ENCODE measurements around the gene ACTR3. TPM values are rescaled to one million over a fixed set of nuclear protein-coding genes. Genes with fewer than 3 reads are reported as not detected.

Gene ACTR3
- total RNA-seq, 1 donor, result 315 TPM

DNA sequence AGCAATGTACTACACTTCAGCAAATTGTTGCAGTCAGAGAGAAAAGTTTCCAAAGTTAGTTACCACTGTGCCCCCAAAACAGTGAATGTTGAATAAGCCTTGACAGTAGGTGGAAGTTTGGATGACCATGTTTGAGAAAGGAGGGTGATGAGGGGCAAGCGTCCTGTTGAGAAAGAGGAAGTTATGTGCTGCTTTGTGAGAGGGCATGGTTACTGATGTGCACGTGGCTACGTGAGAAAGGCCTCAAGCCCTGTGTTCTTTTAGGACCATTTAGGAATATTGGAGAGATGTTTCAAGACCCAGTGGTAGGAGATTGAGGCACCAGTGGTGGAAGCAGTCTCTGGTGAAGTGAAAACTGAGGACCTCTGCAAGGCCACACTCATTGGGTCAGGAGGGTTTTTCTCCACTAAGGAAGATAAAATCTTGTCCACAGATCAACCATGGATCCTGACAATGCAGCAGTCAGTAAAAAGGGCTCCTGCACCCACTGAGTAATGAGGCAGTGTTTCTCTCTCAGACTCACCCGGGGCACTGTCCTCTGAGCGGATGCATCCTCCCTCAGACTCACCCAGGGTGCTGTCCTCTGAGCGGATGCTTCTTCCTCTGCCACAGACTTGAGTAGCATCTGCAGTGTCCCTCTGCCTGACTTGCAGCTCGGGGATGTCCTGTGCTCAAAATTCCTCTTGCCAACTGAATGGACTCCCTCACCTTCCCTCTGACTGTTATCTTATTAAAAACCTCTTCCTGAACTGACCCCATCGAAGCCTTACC lies 34.7 kb upstream of the ACTR3 start:
- TF ChIP-seq, protein P1, sequence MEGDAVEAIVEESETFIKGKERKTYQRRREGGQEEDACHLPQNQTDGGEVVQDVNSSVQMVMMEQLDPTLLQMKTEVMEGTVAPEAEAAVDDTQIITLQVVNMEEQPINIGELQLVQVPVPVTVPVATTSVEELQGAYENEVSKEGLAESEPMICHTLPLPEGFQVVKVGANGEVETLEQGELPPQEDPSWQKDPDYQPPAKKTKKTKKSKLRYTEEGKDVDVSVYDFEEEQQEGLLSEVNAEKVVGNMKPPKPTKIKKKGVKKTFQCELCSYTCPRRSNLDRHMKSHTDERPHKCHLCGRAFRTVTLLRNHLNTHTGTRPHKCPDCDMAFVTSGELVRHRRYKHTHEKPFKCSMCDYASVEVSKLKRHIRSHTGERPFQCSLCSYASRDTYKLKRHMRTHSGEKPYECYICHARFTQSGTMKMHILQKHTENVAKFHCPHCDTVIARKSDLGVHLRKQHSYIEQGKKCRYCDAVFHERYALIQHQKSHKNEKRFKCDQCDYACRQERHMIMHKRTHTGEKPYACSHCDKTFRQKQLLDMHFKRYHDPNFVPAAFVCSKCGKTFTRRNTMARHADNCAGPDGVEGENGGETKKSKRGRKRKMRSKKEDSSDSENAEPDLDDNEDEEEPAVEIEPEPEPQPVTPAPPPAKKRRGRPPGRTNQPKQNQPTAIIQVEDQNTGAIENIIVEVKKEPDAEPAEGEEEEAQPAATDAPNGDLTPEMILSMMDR (IDR thresholded peaks at IDR 0.05; ENCODE audit: extremely low read depth, low read depth, low read length), result no peak
- no peaks in the 10 kb centered on the region for H3K79me2 ChIP-seq (ENCODE audit: insufficient read depth, low read length)

DNA sequence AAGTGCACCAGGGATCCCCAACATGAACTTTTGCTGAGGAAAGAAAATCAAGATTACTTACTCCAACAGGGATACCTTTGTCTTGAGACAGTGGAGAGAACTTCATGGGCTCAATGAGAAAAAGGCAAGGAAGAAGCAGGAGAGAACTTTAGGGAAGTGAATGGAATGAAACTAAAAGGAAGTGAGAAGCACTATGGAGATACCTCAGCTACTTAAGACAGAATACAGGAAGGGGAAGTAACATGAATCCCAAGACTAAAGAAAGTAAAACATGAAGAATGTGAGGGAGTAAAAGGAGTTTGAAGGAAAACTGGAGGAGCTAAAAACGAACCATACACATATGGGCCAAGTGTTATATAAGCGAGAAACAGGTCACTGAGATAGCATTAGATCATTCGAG lies 32.4 kb upstream of the ACTR3 start:
- Histone ChIP-seq H3K27ac (ENCODE audit: low read depth, low read length) (no peak overlapping the region), H3K36me3 (ENCODE audit: insufficient read depth, low read length) (no peaks in the 10 kb centered on the region), H4K20me1 (ENCODE audit: insufficient read depth, low read length) (no peaks in the 10 kb centered on the region), H3K79me2 (ENCODE audit: insufficient read depth, low read length) (no peaks in the 10 kb centered on the region), H3K4me3 (ENCODE audit: insufficient read depth, low read length) (no peak overlapping the region), H3K4me1 (ENCODE audit: insufficient read depth, low read length) (peaks cover 18% of the 10 kb centered on the region), H3K9me3 (ENCODE audit: low read depth, low read length) (no peaks in the 10 kb centered on the region), H3K27me3 (ENCODE audit: insufficient read depth, low read length) (no peaks in the 10 kb centered on the region), H2AFZ (ENCODE audit: low read length) (no peak overlapping the region), H3K4me2 (ENCODE audit: insufficient read depth, low read length) (no peak overlapping the region)
- DNase-seq (ENCODE audit: insufficient read length, low spot score, missing footprints), result no peak
- TF ChIP-seq, protein P1 (IDR thresholded peaks at IDR 0.05; ENCODE audit: extremely low read depth, low read depth, low read length), result no peak

More for the DNA sequence above, 34.7 kb upstream of the ACTR3 start:
- Histone ChIP-seq H3K27me3 (ENCODE audit: insufficient read depth, low read length) (no peaks in the 10 kb centered on the region), H3K9me3 (ENCODE audit: low read depth, low read length) (no peaks in the 10 kb centered on the region), H3K4me1 (ENCODE audit: insufficient read depth, low read length) (peaks cover 18% of the 10 kb centered on the region), H2AFZ (ENCODE audit: low read length) (no peak overlapping the region), H4K20me1 (ENCODE audit: insufficient read depth, low read length) (no peaks in the 10 kb centered on the region), H3K4me3 (ENCODE audit: insufficient read depth, low read length) (no peak overlapping the region), H3K27ac (ENCODE audit: low read depth, low read length) (no peak overlapping the region), H3K4me2 (ENCODE audit: insufficient read depth, low read length) (no peak overlapping the region), H3K36me3 (ENCODE audit: insufficient read depth, low read length) (no peaks in the 10 kb centered on the region)
- DNase-seq (ENCODE audit: insufficient read length, low spot score, missing footprints), result no peak

DNA sequence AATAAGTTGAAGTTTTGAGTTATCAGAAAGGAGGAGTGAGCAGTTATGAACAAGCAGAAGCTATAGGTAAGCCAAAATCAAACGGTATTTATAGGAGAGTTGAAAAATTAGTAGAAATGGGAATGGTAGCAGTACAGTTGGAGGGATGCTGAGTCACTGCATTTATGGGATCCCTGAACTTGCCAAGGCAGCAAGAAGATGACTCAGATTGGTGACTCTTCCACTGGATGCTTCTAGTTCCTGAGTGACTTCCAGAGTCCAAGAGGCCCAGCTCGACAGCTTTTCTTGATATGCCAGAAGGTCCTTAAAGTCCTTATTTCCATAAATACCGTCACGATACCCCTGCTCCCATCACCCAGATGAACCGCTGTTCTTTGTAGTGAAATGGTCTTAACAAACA lies 31.1 kb upstream of the ACTR3 start:
- peak overlapping the region; percentile 5 for H3K4me3 ChIP-seq (ENCODE audit: insufficient read depth, low read length)
- no peaks in the 10 kb centered on the region for H3K79me2 ChIP-seq (ENCODE audit: insufficient read depth, low read length)
- TF ChIP-seq, protein P1 (IDR thresholded peaks at IDR 0.05; ENCODE audit: extremely low read depth, low read depth, low read length), result no peak
- no peaks in the 10 kb centered on the region for H3K27me3 ChIP-seq (ENCODE audit: insufficient read depth, low read length)
- peak; percentile 85 for DNase-seq (ENCODE audit: insufficient read length, low spot score, missing footprints)
- H3K36me3 ChIP-seq (ENCODE audit: insufficient read depth, low read length), result no peaks in the 10 kb centered on the region
- H3K27ac ChIP-seq (ENCODE audit: low read depth, low read length), result peak overlapping the region; percentile 88
- H3K4me1 ChIP-seq (ENCODE audit: insufficient read depth, low read length), result peaks cover 18% of the 10 kb centered on the region
- H3K4me2 ChIP-seq (ENCODE audit: insufficient read depth, low read length), result peak overlapping the region; percentile 59
- H2AFZ ChIP-seq (ENCODE audit: low read length), result peak overlapping the region; percentile 58
- no peaks in the 10 kb centered on the region for H3K9me3 ChIP-seq (ENCODE audit: low read depth, low read length)
- no peaks in the 10 kb centered on the region for H4K20me1 ChIP-seq (ENCODE audit: insufficient read depth, low read length)

DNA sequence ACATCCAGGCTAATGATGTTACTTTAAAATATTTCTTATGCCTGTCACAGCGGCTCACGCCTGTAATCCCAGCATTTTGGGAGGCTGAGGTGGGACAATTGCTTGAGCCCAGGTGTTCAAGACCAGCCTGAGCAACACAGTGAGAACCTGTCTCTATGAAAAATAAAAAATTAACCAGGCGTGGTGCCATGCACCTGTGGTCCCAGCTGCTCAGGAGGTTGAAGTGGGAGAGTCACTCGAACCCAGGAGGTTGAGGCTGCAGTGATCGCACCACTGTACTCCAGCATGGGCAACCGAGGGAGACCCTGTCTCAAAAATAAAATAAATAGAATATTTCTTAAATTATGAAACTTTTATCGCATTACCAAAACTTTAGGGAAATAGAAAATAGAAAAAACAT lies 28.1 kb upstream of the ACTR3 start:
- TF ChIP-seq, protein P1 (IDR thresholded peaks at IDR 0.05; ENCODE audit: extremely low read depth, low read depth, low read length), result no peak
- no peak for DNase-seq (ENCODE audit: insufficient read length, low spot score, missing footprints)
- Histone ChIP-seq H3K79me2 (ENCODE audit: insufficient read depth, low read length) (no peaks in the 10 kb centered on the region), H3K36me3 (ENCODE audit: insufficient read depth, low read length) (no peaks in the 10 kb centered on the region), H3K9me3 (ENCODE audit: low read depth, low read length) (no peaks in the 10 kb centered on the region), H3K4me1 (ENCODE audit: insufficient read depth, low read length) (peaks cover 18% of the 10 kb centered on the region), H3K4me3 (ENCODE audit: insufficient read depth, low read length) (no peak overlapping the region), H3K4me2 (ENCODE audit: insufficient read depth, low read length) (no peak overlapping the region), H3K27ac (ENCODE audit: low read depth, low read length) (no peak overlapping the region), H2AFZ (ENCODE audit: low read length) (no peak overlapping the region), H4K20me1 (ENCODE audit: insufficient read depth, low read length) (no peaks in the 10 kb centered on the region), H3K27me3 (ENCODE audit: insufficient read depth, low read length) (no peaks in the 10 kb centered on the region)
